CD4-positive, alpha-beta T cell treated with Interleukin-4 for 1 hour (primary cell): ENCODE results near the gene GPAM.
"Not testable (repeated sequence)": the region's sequence is repeated elsewhere in the genome, so short reads cannot be mapped to it uniquely, and the experiment has no call there.

Experiments used
- DNase-seq, 2 donors: peaks; one replicate each; pipeline ENCODE4 v3.0.0-alpha.2; 2020 to 2022

GPAM gene

DNA sequence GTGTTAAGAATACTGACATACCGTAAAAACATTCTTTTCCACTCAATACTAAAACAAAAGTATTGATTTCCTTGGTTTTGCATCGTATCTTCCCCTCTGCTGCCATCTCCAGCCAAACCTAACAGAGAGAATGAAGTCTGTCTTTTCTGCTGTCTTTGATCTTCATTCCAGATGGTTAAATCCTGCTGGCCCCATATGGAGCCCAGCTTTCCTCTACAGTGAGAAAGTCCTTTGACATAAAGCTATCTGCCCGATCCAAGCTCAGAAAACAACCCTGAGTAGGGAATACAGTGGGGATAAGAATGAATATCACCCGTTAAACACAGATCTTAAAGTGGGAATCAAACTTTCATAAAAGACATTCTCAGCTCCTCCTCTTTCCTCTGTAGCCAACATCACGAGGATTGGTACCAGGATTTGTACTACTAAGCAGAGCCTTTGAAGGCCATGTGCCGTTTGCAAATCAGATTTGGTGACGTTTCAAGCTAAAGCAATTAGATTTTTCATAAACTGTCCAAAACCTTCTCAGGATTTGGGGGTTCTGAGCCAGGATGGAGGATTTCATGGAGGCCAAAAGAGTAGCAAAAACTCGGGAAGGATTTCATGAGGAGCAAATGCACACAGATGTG lies 30.8 kb upstream of the GPAM start:
- DNase-seq: no peak

DNA sequence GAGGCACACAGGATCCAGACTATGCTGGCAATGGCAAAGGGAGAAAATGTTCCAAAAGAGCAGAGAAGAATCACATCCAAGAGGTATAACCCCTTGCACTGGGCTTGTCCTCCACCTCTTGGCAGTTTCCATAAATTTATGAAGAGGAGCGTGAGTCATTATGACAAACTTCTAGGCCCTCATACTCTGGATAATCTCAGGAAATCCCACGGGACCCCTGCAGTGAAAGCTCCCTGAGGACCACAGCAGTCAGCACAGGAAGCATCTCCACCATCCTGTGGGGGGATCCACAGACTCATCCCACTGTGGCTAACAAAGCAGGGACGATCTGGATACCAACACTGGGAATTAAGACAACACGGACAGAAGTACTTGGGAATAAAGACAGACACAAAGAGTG lies 30.3 kb upstream of the GPAM start:
- no peak for DNase-seq

DNA sequence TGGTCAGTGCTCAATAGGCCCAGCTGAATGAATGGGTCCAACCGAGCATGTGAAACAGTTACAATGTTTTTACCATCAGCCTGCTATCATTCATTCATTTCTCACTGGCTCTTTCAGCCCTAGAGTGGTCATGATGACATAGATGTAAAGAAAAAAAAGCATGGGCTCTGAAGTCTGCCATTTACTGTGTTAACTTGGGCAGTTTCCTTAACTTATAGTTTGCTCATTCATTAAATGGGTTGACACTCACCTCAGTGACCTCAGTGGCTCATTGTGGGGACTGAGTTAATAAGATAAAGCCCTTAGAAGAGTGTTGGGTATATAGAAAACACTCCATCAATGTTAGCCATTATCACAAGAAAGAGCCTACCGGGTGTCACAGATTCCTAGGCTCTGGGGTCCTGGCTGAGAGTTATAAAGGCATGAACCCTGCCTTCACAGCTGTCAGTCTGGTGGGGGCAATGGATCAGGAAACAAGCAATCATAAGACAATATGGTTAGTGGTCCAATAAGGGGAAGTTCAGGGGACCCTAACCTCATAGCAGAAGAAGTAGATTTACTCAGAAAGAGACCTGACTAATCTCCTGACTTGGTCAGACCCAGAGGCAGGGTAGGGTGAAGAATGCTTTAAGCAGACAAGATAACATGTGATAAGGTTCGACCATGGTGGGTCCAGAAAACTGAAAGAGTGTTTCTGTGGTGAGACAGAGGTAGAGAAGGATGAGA lies 29.7 kb upstream of the GPAM start:
- DNase-seq: no peak

DNA sequence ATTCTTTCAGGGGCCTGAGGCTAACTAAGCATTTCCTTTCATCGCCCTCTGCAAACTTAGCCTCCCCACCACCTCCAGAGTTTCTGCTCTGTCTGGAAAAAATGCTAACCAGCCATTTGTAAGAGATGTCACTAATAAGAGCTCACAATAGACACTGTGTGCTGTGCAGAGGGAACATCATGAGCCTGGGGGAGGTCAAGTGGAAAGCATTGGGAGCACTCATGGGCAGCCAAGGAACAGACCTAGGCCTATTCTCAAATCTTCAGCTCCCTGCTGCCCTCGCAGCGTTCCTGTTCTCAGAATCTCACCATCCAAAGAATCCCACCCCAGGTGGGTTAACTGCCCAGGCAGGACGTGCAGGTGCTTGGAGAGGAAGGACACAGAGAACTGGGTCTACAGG lies 27.1 kb upstream of the GPAM start:
- DNase-seq: no peak

DNA sequence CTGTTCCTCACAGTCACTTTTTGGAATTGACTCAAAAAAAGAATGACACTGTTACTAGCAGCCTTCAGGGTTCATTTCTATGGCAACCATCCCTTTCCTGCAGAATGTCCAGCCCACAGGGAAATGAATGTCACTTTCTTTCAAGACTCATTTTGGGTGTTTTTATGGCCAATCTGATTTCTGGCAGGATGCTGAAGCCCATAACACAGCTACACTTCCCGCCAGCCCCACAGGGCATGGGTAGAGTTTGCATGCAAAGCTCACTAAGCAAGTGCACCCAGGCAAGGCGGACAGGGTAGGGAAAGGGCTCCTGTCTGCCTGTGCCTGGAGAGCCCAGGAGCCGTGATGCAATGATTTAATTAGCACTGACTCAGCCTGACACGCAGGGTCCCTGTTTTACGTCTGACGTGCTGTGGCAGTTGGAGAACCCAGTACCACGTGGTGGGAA lies 26.1 kb upstream of the GPAM start:
- DNase-seq: no peak

DNA sequence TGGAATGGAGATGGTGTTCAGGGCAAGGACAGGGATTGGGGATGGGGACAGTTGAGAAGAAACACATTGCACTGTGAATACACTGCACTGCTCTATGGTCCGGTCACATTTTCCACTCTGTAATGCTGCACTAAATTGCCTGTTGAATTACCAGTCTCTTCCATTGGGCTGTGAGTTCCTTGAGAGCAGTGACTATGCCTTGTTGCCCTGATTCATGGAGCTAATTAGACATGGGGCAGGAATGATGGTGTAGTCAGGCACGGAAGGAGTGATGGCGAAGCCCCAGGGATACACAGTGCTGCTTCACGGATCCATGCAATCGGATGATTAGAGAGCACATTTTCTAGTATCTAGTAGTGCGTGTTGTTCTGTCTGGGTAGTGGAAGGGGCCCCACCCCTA lies 25.4 kb upstream of the GPAM start:
- DNase-seq: no peak

DNA sequence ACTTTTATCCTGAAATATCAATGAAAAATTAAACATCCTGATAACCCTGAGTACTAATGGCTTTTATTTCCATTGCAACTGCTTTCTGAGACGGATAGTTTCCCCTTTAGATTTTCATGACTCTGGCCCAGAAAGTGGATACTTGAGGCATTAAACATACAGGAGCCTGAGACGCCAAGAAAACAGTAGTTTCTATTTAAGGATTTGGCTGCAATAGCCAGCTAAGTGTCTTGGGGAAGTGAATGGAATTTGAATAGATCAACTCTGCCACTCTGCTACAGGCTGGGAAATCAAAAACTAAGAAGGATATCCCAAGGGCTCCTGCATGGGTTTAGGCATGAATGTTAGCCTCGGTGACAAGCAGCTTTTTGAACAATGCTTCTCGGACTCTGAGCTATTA lies 24.7 kb upstream of the GPAM start:
- DNase-seq: no peak

DNA sequence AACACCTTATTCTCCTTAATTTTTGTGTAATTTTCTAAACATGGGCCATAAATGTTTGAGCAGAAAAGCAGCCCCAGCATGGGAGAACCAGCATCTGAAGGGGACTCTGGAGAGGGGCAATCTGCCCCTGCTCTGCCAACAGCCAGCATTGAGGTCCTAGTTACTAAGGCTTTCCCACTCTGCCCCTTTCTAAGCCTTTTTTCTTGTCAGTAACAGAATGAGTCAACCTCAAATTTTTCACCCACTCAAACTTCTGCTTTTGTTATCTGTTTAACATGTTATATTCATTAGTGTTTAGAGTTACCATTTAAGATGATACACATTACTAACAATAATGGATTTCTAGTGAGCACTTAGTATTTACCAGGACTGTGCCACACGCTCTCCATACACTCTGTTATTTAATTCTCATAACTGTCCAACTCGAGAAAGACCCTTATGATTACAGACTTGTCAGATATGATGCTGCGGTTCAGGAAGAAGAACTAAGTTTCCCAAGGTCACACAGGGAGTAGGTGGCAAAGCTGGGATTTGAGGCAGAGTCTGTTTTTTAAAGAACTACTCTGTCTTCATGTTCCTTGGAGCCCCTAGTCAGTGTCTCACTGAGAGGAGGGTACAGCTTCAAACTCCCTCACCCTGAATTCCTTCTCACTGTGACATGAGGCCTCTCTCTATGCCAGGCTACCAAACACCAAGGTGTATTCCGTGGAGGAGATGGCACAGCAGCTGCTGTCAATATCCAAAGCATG lies 19.9 kb upstream of the GPAM start:
- DNase-seq: no peak

DNA sequence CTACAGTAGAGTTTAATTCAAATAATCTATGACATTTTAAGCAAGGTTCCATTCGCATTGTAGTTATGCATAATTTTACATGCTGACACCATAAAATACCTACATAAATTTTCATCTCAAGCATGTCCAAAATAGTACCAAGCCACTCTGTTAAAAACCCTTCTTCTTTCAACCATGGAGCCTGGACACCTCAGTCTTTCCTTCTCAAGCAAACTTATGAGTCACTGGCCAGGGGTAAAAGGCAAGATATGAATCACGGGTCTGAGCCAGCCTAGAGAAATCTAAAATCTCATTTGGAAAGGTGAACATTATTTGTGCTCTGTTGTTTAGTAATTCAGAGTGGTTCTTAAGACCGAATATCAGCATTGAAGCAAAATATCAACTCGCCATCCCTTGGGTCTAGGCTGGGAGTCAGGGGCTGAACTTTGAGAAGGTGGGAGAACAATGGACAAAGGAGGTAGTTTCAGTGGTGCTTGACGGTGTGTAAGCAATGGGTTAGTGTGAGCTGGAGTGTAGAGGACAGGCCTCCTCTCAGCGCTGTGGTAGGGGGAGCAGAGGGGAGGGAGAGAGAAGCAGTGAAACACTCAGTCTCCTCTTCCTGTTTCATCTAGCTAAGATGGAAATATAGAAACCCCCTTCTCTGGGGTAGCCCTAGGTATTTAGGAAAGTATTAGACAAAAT lies 19.1 kb upstream of the GPAM start:
- DNase-seq: no peak

DNA sequence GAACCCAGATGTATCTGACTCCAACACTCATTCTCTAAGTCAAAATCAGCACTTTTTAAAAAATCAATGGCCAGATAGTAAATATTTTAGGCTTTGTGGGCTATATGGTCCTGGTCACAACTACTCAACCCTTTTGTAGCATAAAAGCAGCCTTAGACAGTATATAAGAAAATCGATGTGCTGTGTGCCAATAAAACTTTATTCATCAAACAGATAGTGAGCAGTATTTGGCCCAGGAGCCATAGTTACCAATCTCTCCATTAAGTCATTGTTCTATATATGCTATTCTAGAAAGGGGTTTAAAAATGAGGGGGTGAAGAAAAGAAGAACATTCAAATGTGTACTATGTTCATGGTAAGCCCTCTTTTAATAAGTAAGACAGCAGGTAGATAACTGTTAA lies 18.5 kb upstream of the GPAM start:
- DNase-seq: no peak

DNA sequence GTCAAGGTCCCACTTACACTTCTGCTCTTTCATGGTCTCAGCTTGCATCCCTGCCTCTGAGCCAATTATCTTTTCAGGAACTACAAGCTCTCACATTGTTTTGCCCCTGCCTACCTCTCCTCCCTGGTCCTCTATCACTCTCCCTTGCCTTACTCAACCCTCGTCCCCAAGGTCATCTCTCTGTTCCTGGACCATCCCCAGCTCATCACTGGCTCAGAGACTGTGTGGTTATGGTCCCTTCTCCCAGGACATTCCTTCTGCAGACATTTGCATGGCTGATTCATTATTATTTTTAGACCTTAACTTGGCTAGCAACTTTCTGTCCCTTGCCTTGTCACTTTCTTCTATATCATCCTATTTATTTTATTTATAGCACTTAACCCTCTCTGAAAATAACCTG lies 17.8 kb upstream of the GPAM start:
- DNase-seq: no peak

DNA sequence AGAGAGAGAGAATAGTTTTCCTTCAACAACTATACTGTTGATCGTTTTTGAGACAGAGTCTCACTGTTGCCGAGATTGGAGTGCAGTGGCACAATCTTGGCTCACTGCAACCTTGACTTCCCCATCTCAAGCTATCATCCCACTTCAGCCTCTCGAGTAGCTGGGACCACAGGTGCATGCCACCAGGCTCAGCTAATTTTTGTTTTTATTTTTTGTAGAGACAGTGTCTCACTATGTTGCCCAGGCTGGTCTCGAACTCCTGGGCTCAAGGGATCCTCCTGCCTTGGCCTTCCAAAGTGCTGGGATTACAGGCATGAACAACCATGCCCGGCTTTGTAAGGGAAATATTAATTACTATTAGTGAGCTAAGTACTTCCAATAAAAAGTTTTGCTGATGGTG lies 16.7 kb upstream of the GPAM start:
- DNase-seq: not testable (repeated sequence)

DNA sequence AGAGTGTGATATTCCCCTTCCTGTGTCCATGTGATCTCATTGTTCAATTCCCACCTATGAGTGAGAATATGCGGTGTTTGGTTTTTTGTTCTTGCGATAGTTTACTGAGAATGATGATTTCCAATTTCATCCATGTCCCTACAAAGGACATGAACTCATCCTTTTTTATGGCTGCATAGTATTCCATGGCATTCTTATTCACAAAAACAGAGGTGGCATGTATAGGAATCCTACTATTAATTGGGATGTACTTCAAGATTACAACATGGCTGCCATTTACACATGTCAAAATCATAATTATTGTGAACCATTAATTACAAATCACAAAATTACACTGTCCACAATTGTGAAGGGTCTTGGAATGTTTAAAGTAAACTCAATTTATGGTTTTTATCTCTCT lies 14.1 kb upstream of the GPAM start:
- not testable (repeated sequence) for DNase-seq

DNA sequence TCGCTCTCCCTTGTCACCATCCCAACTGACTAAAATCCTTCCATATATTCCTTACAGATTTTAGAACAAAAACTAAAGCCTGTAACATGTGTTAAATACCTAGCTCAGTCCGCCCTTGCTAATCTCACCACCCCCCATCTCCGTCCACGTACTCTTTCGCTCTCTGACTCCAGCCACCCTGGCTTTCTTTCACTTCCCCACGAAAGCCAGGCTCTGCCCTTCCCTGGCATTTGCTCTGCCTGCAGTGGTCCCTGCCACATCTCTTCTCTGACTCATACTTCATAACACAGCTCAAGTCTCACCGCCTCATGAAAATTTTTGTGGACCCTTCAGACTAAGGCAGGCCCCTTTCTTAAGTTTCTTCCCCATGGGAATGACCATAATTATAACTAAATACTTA lies 11.7 kb upstream of the GPAM start:
- no peak for DNase-seq

DNA sequence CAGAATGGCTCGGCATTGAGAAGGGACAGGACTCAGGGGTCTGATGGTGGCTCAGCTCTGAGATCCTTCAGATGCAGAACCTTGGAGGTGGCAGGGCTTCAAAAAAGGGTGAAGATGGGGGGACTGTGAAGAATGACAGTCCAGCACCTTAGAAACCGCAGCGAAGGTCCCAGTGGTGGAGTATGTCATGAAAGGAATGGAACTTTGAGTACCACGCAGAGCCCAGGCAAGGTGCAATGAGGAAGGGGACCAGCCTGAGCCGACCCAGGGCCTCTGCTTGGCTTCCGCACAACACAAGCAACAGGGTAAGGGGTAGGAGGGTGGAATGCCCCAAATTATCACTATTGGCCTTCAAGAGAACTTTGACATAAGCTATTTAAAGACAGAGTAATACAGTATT lies 8.2 kb upstream of the GPAM start:
- DNase-seq: no peak

DNA sequence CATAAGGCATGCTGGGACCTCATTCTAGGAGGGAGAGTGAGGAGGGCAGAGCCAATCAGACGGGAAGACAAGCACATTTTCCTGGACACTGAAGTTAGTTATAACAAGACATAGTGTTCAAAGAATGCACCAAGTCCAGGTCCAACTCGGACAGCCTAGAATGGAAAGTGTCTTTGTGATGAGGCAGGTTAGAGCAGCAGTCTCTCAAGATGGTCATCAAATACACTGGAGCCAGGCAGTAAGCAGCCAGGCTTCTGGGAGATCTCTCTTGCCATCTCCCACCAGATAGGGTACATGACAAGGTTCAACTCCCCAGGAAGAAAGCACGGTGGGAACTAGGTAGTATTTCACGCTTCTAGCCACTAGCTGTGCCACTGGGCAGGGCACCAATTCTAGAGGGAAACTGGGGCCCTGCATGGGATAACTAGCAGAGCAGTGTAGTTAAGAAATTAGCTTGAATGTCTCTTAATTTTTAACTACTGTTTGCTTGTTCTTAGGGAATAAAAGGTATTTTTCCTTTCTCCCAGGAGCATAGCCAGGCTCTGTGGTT lies 7.6 kb upstream of the GPAM start:
- no peak for DNase-seq

DNA sequence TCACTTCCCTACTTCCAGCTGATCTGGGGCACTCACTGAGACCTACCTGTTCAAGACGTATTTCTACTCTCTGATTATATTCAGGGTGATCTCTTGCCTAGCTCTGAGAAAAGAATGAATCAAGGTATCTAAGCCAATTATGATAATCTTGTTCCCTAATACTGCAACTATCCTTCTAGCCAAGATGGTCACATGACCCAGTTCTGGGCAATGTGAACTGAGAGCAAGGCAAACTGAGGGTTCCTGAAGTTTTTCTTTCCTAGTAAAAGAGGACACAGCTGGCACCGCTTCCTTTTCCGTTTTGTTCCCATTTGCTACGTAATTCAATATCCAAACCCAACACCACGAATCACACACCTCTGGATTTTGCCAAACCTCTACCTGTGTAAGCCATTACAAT lies 5.9 kb upstream of the GPAM start:
- DNase-seq: no peak

DNA sequence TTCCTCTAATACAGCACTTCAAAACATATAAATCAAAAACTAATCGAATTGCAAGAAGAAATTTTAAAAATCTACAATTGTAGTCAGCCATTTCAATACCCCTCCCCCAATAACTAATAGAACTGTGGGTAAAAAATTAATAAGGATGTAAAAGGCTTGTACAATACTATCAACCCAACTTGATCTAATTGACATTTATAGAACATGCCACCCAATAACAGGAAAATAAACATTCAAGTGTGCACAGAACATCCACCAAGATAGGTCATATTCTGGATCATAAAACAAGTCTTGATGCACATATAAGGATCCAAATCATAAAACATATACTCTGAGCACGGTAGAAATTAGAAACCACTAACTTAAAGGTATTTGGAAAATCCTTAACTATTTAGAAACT lies 4.0 kb upstream of the GPAM start:
- DNase-seq: no peak

DNA sequence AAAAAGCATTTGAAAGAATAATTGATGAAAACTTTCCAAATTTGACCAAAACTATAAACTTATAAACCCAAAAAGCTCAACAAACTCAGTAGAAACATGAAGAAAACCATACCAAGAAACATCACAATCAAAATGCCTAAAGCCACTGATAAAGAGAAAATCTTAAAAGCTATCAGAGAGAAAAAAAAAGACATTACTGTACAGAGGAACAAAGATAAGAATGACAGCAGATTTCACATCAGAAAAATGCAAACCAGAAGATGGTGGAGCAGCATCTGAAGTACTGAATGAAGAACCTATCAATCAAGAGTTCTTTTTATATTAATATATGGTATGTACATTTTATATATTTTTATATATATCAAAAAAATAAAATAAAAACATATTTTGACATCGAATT lies 2.4 kb upstream of the GPAM start:
- DNase-seq: no peak

DNA sequence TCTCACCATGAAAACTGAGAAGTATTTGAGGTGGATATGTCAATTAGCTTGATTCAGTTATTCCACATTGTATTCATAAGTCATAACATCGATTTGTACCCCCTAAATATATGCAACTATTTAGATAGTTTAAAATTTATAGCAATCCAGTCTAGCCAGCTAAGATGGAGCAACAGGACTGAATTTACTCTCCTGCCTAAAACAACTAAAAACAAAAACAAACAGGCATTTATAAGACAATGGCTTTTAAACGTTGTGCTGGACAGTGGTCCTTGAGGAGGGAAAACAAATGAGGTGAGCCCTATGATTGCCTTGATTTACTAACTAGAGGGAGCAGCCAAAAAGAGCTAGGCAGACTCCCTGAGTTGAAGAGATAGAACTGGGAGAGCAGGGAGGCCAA lies 814 bp upstream of the GPAM start:
- DNase-seq: no peak

DNA sequence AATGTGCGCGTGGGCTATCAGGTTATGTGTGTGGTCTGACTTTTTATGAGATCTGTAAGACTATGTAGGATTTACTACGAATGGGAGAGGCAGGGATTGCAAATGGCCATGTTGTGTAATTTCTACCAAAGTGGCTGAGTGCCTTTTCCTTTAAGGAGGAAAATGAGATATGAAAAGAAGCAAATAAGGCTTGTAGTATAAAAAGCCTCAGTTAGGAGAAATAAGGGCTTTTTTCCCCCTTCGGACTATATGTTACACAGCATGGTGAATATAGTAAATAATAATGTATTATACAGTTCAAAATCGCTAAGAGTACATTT lies 447 bp upstream of the GPAM start:
- no peak for DNase-seq

DNA sequence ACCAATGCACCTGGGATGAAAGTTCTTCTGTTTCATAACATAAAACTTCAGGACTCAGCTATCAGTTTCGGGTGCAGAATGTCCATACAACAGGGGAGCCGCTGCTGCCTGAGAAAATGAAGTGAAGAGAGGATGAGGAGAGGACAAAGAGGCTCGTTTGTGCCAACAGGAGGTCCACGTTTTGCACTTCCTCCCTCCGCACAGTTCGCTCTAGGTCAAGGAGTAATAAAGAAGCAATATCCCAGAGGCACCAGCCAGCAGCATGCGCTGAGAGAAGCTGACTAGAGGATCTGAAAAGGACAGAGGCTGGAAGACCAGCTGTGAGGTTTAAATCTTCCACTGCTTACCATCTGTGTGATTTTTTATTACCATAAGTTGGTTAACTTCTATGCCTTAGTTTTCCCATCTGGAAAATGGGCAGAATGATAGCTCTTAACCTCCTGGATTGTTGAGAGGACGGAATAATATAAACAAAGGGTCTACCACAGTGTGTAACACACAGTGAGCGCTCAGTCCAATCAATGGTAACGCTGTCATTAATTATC lies 709 bp downstream of the GPAM start:
- no peak for DNase-seq

DNA sequence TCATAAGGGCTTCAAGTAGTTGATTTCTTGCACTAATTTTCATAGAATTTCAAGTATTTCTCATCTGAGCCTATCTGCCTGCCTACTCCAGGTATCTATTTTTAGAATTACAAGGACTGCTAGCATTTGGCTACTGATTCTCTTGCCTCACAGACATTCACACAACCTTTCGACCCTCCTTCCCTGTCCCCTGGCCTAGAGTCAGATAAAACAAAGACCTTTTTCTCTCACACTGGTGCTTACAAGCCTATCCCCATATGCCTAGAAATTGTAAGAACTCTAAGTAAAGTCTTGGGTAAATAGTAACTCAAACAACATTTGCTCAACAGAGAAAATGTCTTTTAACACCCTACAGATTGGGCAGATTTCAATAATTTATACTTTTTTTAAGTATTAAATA lies 6.3 kb downstream of the GPAM start:
- no peak for DNase-seq
